ENCODE results near the gene DEDD2. TPM values are rescaled to one million over a fixed set of nuclear protein-coding genes. Genes with fewer than 3 reads are reported as not detected.

The DEDD2 gene
- total and polyA plus RNA-seq, 10 of the 15 experiments (the other 5 are each of a cell fraction or from before 2014, with no cell fraction given) = 2.5 to 24.7 (median 17.6) TPM

GRCh38 chr19:42170715-42171114 is 46.8 kb downstream of the DEDD2 start:
- intact Hi-C loops (cut with micrococcal nuclease; ENCODE audit: unreplicated experiment) = no loop called here
- CTCF ChIA-PET = no interaction called here
- FAIRE-seq (no peak), ATAC-seq (no peak), DNase-seq (ENCODE audit: low read depth, low spot score) (no peak)
- in situ Hi-C loops (cut with MboI) = no loop called here
- Histone ChIP-seq H3K27ac (ENCODE audit: control insufficient read depth, insufficient read depth) (no peak overlapping the region), H4K20me1 (ENCODE audit: control insufficient read depth, insufficient read depth) (no peaks in the 10 kb centered on the region; the same call in 1 of the 2 replicates), H3K27me3 (replicated peaks in 1 of 2; ENCODE audit: control insufficient read depth in 2 of 2, insufficient read depth in 2 of 2, low read length in 1 of 2) (peaks cover 4 to 8% of the 10 kb centered on the region in 2 experiments; a peak in 3 of 4 replicates), H3K9ac (ENCODE audit: control insufficient read depth, insufficient read depth, low read length) (no peak overlapping the region), H3K36me3 (ENCODE audit: control insufficient read depth in 2 of 2, insufficient read depth in 2 of 2, low read length in 1 of 2) (no peaks in the 10 kb centered on the region), H2AFZ (ENCODE audit: control insufficient read depth, low read depth, low read length) (no peak overlapping the region), H3K4me2 (ENCODE audit: control insufficient read depth, insufficient read depth) (no peak overlapping the region), H3K79me2 (ENCODE audit: control insufficient read depth, insufficient read depth, low read length) (no peaks in the 10 kb centered on the region), H3K4me1 (ENCODE audit: control insufficient read depth, insufficient read depth, low read length) (no peaks in the 10 kb centered on the region), H3K9me3 (replicated peaks; ENCODE audit: control insufficient read depth, insufficient read depth, low read length) (no peaks in the 10 kb centered on the region), H3K4me3 (no peak overlapping the region)
- POLR2A ChIA-PET = no interaction called here
- no peak for TF ChIP-seq ZSCAN29 (IDR thresholded peaks at IDR 0.05)
- no peak for TF ChIP-seq WRNIP1 (IDR thresholded peaks at IDR 0.05; ENCODE audit: borderline replicate concordance, low read depth, low read length)
- TF ChIP-seq NR2F1 (conservative IDR thresholded peaks at IDR 0.05) = no peak
- no peak for TF ChIP-seq TCF7 (IDR thresholded peaks at IDR 0.05; ENCODE audit: borderline replicate concordance)
- TF ChIP-seq NR2C1 (IDR thresholded peaks at IDR 0.05) = no peak
- TF ChIP-seq ZNF592 (IDR thresholded peaks at IDR 0.05) = no peak
- TF ChIP-seq IRF3 (IDR thresholded peaks at IDR 0.05) = no peak
- TF ChIP-seq NBN (IDR thresholded peaks at IDR 0.05) = no peak
- no peak for TF ChIP-seq BCL3 (IDR thresholded peaks at IDR 0.05; ENCODE audit: borderline replicate concordance, insufficient read depth, low read depth, low read length, poor library complexity, severe bottlenecking)
- TF ChIP-seq YY1 (IDR thresholded peaks at IDR 0.05; ENCODE audit: low read depth, low read length) = no peak
- no peak for TF ChIP-seq KAT2A (conservative IDR thresholded peaks at IDR 0.05; ENCODE audit: control insufficient read depth, low read depth, low read length)
- TF ChIP-seq CEBPB (IDR thresholded peaks at IDR 0.05; ENCODE audit: borderline replicate concordance in 1 of 2, low read depth in 2 of 2, low read length in 2 of 2) = no peak
- no peak for TF ChIP-seq SMARCA5 (IDR thresholded peaks at IDR 0.05)
- TF ChIP-seq PAX5 (IDR thresholded peaks at IDR 0.05; ENCODE audit: borderline replicate concordance, low read depth, low read length) = no peak
- no peak for TF ChIP-seq PRDM15 (CRISPR knock-in tag; IDR thresholded peaks at IDR 0.05)
- no peak for TF ChIP-seq SMC3 (IDR thresholded peaks at IDR 0.05; ENCODE audit: borderline replicate concordance, low read length)
- SMC1A ChIA-PET (ENCODE audit: uncharacterized antibody, unreplicated experiment) = no interaction called here
- RAD21 ChIA-PET (ENCODE audit: unreplicated experiment) = no interaction called here
- 43% methylated on average over 16 of the region's 16 CpGs for WGBS (ENCODE audit: insufficient coverage, insufficient replicate concordance, low lambda C conversion rate, missing lambda C conversion rate)
- BruUV-seq (replicated peaks) = no TSS peak

All from GM12878 (cell line).